ENCODE measurements around the gene PSKH1.

Gene PSKH1

DNA sequence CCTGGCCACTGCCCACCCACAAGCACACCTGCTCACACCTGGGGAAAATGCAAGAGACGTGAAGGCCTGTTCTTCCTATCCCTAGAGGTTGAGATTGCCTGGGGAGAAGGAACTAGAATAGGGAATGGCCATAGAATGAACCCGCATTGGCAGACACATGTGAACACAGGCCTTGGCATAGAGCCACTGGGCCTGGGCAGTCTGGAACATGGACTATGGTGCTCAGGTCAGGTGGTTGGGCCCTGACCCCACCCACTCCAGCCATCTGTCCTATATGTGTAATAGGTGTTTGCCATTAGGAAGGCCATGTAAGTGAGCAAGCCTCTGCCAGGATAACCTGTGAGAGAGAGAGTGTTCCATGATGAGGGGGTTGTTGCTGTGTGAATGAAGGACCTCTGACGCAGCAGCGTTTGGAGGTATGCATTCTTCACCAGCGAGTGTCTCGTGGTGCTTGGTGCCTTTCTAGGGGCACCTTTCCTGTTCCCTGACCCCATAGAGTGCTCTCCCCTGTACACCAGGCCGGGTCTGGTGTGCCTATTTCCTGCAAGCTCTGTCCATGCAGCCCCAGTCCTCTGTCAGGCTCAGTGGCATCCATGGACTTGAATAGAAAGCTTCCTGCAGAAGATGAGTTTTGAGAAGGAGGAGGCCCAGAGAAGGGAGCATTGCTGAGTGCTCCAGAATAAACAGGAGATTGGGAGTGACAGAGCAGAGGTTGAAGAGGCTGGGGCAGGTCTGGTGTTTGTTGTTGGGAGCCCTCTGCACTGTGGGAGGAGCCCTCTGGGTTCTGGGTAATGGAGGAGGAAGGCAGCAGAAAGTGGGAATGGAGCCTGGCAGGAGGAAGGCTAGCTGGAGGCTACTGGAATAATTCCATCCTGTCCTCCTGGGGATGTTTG is 23.0 kb downstream of the PSKH1 start:
- no peak for DNase-seq (ENCODE audit: extremely low read depth, low read depth)
- H3K4me3 ChIP-seq (replicated peaks; ENCODE audit: low read depth, low read length) = no peak overlapping the region
- TF ChIP-seq, protein P1, sequence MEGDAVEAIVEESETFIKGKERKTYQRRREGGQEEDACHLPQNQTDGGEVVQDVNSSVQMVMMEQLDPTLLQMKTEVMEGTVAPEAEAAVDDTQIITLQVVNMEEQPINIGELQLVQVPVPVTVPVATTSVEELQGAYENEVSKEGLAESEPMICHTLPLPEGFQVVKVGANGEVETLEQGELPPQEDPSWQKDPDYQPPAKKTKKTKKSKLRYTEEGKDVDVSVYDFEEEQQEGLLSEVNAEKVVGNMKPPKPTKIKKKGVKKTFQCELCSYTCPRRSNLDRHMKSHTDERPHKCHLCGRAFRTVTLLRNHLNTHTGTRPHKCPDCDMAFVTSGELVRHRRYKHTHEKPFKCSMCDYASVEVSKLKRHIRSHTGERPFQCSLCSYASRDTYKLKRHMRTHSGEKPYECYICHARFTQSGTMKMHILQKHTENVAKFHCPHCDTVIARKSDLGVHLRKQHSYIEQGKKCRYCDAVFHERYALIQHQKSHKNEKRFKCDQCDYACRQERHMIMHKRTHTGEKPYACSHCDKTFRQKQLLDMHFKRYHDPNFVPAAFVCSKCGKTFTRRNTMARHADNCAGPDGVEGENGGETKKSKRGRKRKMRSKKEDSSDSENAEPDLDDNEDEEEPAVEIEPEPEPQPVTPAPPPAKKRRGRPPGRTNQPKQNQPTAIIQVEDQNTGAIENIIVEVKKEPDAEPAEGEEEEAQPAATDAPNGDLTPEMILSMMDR (IDR thresholded peaks at IDR 0.05; ENCODE audit: low read depth, low read length, missing control alignments) = no peak

DNA sequence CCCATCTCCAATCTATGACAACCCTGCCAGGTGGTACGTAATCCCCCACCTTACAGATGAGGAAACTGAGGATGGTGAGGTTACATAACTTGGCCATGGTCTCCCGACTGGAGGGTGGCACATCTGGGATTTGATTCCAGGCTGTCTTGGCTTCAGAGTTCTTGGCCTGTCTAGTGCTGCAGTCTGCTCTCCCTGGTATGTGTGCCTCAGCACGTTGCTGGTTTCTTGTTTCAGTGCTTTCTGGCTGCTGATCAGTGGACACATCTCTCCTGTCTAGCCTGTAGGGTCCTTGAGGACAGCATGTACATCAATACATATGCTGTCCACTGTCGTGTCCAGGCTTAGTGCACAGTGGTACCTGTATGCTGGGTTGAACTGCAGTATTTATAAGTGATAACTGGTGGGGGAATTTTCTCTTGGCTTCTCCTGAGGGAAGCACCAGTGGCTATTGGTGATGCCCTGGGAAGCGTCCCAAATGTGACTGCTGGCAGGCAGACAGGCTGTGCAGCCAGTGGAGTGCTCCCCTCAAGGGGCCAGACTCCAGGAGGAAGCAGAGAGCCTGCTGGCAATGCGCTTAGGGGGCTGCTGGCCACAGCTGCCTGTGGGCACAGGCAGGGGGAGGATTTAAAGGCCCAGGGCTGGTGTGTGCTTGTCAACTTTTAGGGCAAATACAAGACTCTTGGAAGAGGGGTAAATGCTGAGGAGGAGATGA is 24.2 kb downstream of the PSKH1 start:
- DNase-seq (ENCODE audit: extremely low read depth, low read depth) = no peak
- H3K4me3 ChIP-seq (replicated peaks; ENCODE audit: low read depth, low read length) = no peak overlapping the region
- TF ChIP-seq, protein P1 (IDR thresholded peaks at IDR 0.05; ENCODE audit: low read depth, low read length, missing control alignments) = no peak

DNA sequence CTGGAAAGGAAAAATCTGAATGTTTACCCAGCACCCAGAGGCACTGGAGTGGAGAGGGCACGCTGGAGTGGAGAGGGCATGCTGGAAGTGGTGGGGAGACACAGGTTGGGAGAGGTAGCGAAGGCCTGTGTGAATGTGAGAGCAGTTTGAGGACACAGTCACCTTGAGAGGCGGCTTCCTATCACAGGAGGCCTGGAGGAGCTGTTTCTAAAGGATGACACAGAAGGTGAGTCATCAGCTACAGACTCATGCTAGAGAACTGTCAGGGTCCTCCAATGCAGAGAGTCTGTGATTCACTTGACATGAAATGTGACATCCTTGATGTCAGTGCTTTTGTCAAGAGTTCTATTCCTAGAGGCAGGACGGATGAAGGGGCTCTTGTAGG is 24.8 kb downstream of the PSKH1 start:
- TF ChIP-seq, protein P1 (IDR thresholded peaks at IDR 0.05; ENCODE audit: low read depth, low read length, missing control alignments) = no peak
- DNase-seq (ENCODE audit: extremely low read depth, low read depth) = peak; percentile 40
- H3K4me3 ChIP-seq (replicated peaks; ENCODE audit: low read depth, low read length) = no peak overlapping the region

- no peak overlapping the region for H3K4me3 ChIP-seq (replicated peaks; ENCODE audit: low read depth, low read length)
- DNase-seq (ENCODE audit: extremely low read depth, low read depth) = no peak
- TF ChIP-seq, protein P1 (IDR thresholded peaks at IDR 0.05; ENCODE audit: low read depth, low read length, missing control alignments) = peak; percentile 7
Measured at GRCh38 chr16:67919622-67920221, 26.7 kb downstream of the PSKH1 start.

DNA sequence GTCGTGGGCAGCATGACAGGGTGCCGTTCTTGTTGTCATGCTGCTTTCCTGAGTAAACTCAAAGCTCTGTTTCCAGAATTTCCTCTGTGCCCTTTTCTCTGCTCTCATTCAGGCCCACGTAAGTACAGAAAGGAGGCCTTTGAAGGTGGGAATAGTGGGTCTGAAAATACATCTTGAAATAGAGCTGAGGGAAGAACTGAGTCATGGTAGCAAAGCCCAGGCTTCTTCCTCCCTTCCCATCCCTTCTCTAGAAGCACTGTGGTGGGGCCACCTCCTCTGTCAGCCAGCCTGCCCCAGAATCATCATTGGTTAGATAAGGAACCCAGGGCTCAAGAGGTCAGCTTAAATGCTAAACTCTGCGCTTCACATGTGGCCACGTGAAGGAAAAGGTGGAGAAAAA is 29.2 kb downstream of the PSKH1 start:
- DNase-seq (ENCODE audit: extremely low read depth, low read depth) = no peak
- H3K4me3 ChIP-seq (replicated peaks; ENCODE audit: low read depth, low read length) = no peak overlapping the region
- TF ChIP-seq, protein P1 (IDR thresholded peaks at IDR 0.05; ENCODE audit: low read depth, low read length, missing control alignments) = no peak

- TF ChIP-seq, protein P1 (IDR thresholded peaks at IDR 0.05; ENCODE audit: low read depth, low read length, missing control alignments) = no peak
- no peak for DNase-seq (ENCODE audit: extremely low read depth, low read depth)
Measured at GRCh38 chr16:67922740-67923139, 29.7 kb downstream of the PSKH1 start.

More at GRCh38 chr16:67922740-67923139, 29.7 kb downstream of the PSKH1 start:
- no peak overlapping the region for H3K4me3 ChIP-seq (replicated peaks; ENCODE audit: low read depth, low read length)
